Activated CD4-positive, alpha-beta T cell treated with anti-CD3 and anti-CD28 coated beads, Interleukin-2, amount 50 U/mL, for 24 hours (primary cell): Measurements from ENCODE around the gene TEPSIN.

ENCODE experiments used
- DNase-seq, 2 donors: peaks; one replicate each; pipeline ENCODE4 v3.0.0-alpha.2; 2020; ENCODE audit warnings: low read depth in 1 of 2, low spot score in 1 of 2

TEPSIN gene

GRCh38 chr17:81199482-81199830 is 39.4 kb downstream of the TEPSIN start:
- no peak for DNase-seq

- DNase-seq = no peak
These were observed 39.9 kb downstream of the TEPSIN start for GRCh38 chr17:81198826-81199481.

- no peak for DNase-seq
These were observed 40.9 kb downstream of the TEPSIN start for GRCh38 chr17:81197831-81198490.

GRCh38 chr17:81197409-81197795 is 41.5 kb downstream of the TEPSIN start:
- DNase-seq = no peak

- DNase-seq = no peak
These were observed 42.1 kb downstream of the TEPSIN start for GRCh38 chr17:81196505-81197408.

- no peak for DNase-seq
These were observed 42.8 kb downstream of the TEPSIN start for GRCh38 chr17:81195941-81196495.

- DNase-seq = no peak
These were observed 43.6 kb downstream of the TEPSIN start for GRCh38 chr17:81194941-81195901.

- DNase-seq = no peak
These were observed 44.6 kb downstream of the TEPSIN start for GRCh38 chr17:81194225-81194760.

GRCh38 chr17:81193470-81194224 is 45.2 kb downstream of the TEPSIN start:
- DNase-seq = no peak

- no peak for DNase-seq
These were observed 45.8 kb downstream of the TEPSIN start for GRCh38 chr17:81193051-81193410.

- DNase-seq = no peak
These were observed 46.3 kb downstream of the TEPSIN start for GRCh38 chr17:81192386-81193050.

GRCh38 chr17:81191646-81192045 is 47.2 kb downstream of the TEPSIN start:
- DNase-seq = no peak

- no peak for DNase-seq
These were observed 47.7 kb downstream of the TEPSIN start for GRCh38 chr17:81191116-81191515.

- DNase-seq = no peak
These were observed 48.3 kb downstream of the TEPSIN start for GRCh38 chr17:81190591-81190990.

- no peak for DNase-seq
These were observed 49.0 kb downstream of the TEPSIN start for GRCh38 chr17:81189670-81190530.

- DNase-seq = no peak
These were observed 49.8 kb downstream of the TEPSIN start for GRCh38 chr17:81189016-81189415.

- no peak for DNase-seq
These were observed 50.4 kb downstream of the TEPSIN start for GRCh38 chr17:81188491-81188840.
